Measurements from ENCODE around the gene RADIL.

The RADIL gene, protein sequence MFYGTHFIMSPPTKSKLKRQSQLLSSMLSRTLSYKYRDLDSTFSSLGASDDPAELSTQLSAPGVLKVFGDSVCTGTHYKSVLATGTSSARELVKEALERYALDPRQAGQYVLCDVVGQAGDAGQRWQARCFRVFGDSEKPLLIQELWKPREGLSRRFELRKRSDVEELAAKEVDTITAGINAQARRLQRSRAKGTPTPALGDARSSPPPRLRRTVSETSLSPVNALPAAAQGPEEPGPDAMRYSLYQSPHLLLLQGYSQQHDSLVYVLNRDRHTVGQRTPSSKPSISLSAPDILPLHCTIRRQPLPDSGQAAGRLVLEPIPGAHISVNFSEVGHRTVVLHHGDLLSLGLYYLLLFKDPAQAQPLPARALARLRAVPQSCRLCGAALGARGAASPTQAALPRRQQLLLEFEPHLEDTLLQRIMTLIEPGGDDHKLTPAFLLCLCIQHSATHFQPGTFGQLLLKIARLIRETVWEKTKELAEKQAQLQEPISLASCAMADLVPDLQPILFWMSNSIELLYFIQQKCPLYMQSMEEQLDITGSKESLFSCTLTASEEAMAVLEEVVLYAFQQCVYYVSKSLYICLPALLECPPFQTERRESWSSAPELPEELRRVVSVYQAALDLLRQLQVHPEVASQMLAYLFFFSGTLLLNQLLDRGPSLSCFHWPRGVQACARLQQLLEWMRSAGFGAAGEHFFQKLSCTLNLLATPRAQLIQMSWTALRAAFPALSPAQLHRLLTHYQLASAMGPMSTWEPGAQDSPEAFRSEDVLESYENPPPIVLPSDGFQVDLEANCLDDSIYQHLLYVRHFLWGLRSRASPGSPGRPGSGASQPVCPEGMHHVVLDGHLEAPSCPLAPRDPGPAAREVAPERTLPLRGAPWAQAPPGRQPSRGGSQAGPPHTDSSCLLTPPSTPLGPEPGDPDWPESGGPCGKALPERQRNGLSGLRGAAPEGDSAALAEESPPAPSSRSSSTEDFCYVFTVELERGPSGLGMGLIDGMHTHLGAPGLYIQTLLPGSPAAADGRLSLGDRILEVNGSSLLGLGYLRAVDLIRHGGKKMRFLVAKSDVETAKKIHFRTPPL

DNA sequence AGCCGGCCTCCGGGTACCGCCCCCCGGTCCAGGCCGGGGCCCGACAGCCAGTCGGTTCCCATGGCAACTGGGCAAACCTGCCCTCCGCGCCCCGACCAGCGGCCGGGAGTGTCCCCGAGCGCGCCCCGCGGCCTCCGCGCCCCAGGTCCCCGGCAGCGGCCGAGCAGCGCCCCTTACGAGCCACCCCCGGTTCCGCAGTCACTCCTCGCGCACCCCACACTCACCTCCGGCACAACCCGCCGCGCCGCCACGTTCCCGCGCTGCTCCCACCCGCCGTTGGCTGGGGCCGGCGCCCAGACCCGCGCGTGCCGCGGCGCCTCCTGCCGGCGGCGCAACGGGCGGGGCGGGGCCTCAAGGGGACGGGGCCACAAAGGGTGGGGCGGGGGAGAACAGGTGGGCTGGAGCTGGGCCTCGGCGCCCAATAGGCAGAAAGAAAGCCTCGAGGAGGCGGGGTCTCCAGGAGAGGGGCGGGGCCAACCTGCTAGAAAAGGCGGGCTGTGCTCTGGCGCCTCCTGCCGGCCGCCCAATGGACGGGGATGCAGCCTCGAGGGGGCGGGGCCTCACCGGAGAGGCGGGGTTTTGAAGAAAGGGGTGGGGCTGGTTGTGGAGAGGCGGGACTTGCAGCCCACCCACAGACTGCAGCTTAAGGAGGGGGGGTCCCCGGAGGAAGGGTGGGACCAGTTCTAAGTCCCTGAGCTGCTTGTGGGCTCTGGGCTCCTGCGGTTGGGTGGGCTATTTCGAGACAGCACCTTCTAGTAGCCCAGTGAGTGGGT, at the start of gene RADIL:
RADIL (minus strand) TSS at position 345 of the 773 bp plus-strand sequence. CDS start 5,577 bp downstream, outside the sequence.
- peak; percentile 99 for DNase-seq (ENCODE audit: extremely low spot score)
- TF ChIP-seq ARNT (IDR thresholded peaks at IDR 0.05) (0 out of 2 replicates have a peak, but pooled peaks have one; percentile 35), L3MBTL2 (conservative IDR thresholded peaks at IDR 0.05) (no peak), FOXK2 (IDR thresholded peaks at IDR 0.05) (no peak), HDGF (IDR thresholded peaks at IDR 0.05; ENCODE audit: borderline replicate concordance) (no peak), TARDBP (IDR thresholded peaks at IDR 0.05) (no peak), SP1 (IDR thresholded peaks at IDR 0.05) (peak; percentile 46; the same call in 1 of the 2 replicates)
- ChIA-PET POLR2A (interaction anchor here (1.2 kb wide), 2 partner anchors 50 to 85 kb away, joined by 3 read pairs; no protein-coding TSS in a partner anchor), CTCF (interaction anchor here (0.6 to 1.3 kb wide), 14 partner anchors 9 to 270 kb away, joined by 3 to 7 read pairs (median 3); no protein-coding TSS in a partner anchor)

DNA sequence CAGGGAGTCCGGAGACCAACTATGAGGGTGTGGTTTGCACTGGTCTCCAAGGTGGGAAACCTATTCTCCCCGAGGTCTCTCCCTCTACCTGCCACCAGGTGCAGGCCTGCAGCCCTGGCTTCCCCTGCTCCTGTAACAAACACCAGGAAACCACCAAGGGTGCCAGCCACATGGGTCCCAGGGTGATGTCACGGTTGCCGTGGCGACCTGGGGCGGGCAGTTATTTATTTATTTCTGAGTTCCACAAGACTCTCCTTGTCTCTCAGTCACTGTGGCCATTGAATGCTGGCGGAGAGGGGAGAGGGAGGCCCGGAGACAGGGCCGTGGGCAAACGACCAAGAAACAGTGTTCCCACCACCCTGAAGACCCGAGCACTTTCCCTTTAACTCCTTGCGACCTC, 48.4 kb upstream of the RADIL start:
- DNase-seq (ENCODE audit: extremely low spot score): no peak
- TF ChIP-seq, protein P1, sequence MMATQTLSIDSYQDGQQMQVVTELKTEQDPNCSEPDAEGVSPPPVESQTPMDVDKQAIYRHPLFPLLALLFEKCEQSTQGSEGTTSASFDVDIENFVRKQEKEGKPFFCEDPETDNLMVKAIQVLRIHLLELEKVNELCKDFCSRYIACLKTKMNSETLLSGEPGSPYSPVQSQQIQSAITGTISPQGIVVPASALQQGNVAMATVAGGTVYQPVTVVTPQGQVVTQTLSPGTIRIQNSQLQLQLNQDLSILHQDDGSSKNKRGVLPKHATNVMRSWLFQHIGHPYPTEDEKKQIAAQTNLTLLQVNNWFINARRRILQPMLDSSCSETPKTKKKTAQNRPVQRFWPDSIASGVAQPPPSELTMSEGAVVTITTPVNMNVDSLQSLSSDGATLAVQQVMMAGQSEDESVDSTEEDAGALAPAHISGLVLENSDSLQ (IDR thresholded peaks at IDR 0.05): 0 out of 2 replicates have a peak, but pooled peaks have one; percentile 4
- no peak for TF ChIP-seq SUZ12 (IDR thresholded peaks at IDR 0.05)
- no peak for TF ChIP-seq FOXM1 (IDR thresholded peaks at IDR 0.05; ENCODE audit: borderline replicate concordance)
- no peak for TF ChIP-seq CTBP1 (IDR thresholded peaks at IDR 0.05; ENCODE audit: borderline replicate concordance)
- TF ChIP-seq FOXA1 (IDR thresholded peaks at IDR 0.05): no peak
- TF ChIP-seq ZNF384 (IDR thresholded peaks at IDR 0.05): no peak
- no peak for TF ChIP-seq BHLHE40 (IDR thresholded peaks at IDR 0.05; ENCODE audit: borderline replicate concordance)
- no peak for TF ChIP-seq HDGF (IDR thresholded peaks at IDR 0.05; ENCODE audit: borderline replicate concordance)
- ChIA-PET CTCF (no interaction called here), POLR2A (no interaction called here)

DNA sequence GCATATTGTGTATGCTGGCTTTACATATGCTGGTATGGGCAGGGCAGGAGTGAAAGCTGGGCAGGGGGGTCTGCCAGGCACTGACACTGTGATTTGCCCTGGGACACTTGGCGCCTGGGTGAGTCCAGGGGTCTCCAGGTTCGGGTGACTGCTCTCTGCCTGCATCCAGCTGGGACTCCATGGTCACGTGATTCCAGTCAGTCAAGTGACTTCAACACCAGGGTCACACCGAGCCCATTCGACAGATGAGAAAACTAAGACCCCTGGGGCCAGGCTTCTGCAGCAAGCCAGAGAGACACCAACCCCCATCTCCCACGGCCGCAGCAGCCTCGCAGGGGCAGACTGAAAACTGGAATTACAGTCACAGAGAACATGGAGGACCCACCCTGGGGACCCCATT, 45.5 kb upstream of the RADIL start:
- no peak for DNase-seq (ENCODE audit: extremely low spot score)
- no peak for TF ChIP-seq FOXA1 (IDR thresholded peaks at IDR 0.05)
- no peak for TF ChIP-seq FOXK2 (IDR thresholded peaks at IDR 0.05)
- TF ChIP-seq ARNT (IDR thresholded peaks at IDR 0.05): no peak
- TF ChIP-seq TARDBP (IDR thresholded peaks at IDR 0.05): no peak
- no peak for TF ChIP-seq BHLHE40 (IDR thresholded peaks at IDR 0.05; ENCODE audit: borderline replicate concordance)
- TF ChIP-seq ZNF384 (IDR thresholded peaks at IDR 0.05): no peak
- no peak for TF ChIP-seq ELF4 (IDR thresholded peaks at IDR 0.05)
- no peak for TF ChIP-seq CTBP1 (IDR thresholded peaks at IDR 0.05; ENCODE audit: borderline replicate concordance)
- POLR2A ChIA-PET: no interaction called here
- CTCF ChIA-PET: no interaction called here

DNA sequence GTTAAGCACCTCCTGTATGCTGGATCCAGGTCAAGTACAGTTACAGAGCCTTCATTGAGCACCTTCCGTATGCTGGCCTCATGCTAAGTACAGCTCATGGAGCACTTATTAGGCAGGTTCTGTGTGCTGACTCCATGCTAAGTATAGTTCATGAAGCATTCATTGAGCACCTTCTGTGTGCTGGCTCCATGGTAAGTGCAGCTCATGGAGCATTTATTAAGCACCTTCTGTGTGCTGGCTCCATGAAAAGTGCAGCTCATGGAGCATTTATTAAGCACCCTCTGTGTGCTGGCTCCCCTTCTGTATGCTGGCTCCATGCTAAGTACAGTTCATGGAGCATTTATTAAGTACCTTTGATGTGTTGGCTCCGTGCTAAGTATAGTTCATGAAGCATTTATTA, 44.9 kb upstream of the RADIL start:
- POLR2A ChIA-PET: no interaction called here
- DNase-seq (ENCODE audit: extremely low spot score): no peak
- no peak for TF ChIP-seq HDGF (IDR thresholded peaks at IDR 0.05; ENCODE audit: borderline replicate concordance)
- TF ChIP-seq, protein P1 (IDR thresholded peaks at IDR 0.05): no peak
- CTCF ChIA-PET: no interaction called here

DNA sequence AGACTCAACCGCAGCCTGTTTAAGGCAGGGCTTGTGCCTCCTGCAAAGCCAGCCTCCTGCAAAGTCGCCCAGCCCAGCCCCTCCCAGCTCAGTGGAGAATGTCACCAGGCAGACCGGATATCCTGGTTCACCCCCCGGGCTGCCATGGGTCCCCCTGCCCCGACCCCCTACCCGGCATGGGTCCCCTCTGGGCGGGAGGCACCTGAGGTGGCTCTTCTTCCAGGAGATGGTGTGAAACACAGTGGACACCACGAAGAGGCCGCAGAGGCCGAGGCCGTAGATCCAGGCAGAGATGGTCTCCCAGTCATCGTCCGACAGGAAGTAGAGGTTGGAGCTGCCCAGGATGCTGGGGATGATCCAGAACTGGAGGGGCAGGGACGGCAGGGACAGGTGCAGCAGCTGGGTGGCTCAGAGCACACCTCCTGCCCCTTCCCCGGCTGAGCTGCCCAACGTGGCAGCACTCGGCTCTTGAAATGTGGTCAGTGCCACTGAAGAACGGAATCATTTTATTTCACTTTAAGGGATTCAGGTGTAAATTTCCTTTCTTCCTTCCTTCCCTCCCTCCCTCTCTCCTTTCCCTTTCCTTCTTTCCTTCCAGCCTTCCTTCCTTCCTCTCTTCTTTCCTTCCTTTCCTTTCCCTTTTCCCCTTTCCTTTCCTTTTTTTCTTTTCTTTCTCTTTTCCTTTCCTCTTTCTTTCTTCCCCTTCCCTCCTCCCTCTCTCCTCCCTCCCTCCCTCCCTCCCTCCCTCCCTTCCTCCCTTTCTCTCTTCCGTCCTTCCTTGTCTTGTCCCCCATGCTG, 36.7 kb upstream of the RADIL start:
- no peak for DNase-seq (ENCODE audit: extremely low spot score)
- ChIA-PET POLR2A (no interaction called here), CTCF (no interaction called here)
- TF ChIP-seq NFRKB (IDR thresholded peaks at IDR 0.05) (no peak), ZNF384 (IDR thresholded peaks at IDR 0.05) (no peak), TARDBP (IDR thresholded peaks at IDR 0.05) (no peak), LEF1 (IDR thresholded peaks at IDR 0.05; ENCODE audit: borderline replicate concordance) (no peak), ELF4 (IDR thresholded peaks at IDR 0.05) (no peak), HDGF (IDR thresholded peaks at IDR 0.05; ENCODE audit: borderline replicate concordance) (no peak), FOXK2 (IDR thresholded peaks at IDR 0.05) (no peak), FOXA1 (IDR thresholded peaks at IDR 0.05) (no peak), L3MBTL2 (conservative IDR thresholded peaks at IDR 0.05) (no peak), BHLHE40 (IDR thresholded peaks at IDR 0.05; ENCODE audit: borderline replicate concordance) (no peak), SP1 (IDR thresholded peaks at IDR 0.05) (no peak), CTBP1 (IDR thresholded peaks at IDR 0.05; ENCODE audit: borderline replicate concordance) (no peak), ARNT (IDR thresholded peaks at IDR 0.05) (no peak), SUZ12 (IDR thresholded peaks at IDR 0.05) (no peak), FOXM1 (IDR thresholded peaks at IDR 0.05; ENCODE audit: borderline replicate concordance) (no peak)
- TF ChIP-seq, protein P1 (IDR thresholded peaks at IDR 0.05): no peak

Data from HEK293T (cell line).